GM18502 (cell line): Measurements from ENCODE around the gene SLF2.

Source experiments
- ATAC-seq: cut with Tn5 transposase; IDR thresholded peaks from one replicate; pipeline ENCODE4 v1.9.1; 2021; ENCODE audit warnings: mild to moderate bottlenecking; ENCODE audit not compliant: unreplicated experiment, poor library complexity

Gene SLF2

GRCh38 chr10:100896876-100897461, 15.8 kb upstream of the SLF2 start:
- no peak for ATAC-seq

DNA sequence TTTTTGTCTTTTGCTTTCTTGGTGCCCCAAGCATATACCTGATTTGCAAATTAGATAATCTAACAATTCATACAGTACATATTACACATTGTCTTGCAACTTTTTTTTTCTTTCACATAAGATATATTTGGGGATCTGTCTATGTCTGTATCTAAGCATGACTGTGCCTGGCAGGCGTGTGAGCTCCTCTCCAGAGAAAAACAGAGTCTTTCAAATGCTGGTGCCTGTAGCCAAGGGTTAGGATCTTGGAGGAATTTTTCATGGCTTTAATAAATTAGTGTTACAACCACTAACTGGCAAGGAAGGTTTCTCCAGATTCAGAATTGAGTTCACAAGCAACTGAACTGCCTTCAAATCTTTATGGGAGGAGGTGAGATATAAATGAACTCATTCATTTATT, 14.8 kb upstream of the SLF2 start:
- ATAC-seq: no peak

DNA sequence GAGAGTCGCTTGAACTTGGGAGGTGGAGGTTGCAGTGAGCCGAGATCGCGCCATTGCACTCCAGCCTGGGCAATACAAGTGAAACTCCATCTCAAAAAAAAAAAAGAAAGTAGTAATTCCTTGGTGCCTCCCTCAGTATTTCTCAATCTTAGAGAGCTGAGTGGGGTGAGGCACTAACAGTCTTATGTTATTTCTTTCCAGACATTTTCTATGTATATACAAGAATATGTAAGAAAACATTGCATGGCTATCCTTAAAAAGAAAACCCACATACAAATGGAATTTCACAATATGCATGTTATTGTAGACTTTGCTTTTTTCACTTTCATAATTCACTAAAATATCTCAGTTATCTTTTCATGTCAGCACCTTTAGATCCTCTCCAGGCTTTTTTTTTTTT, 13.6 kb upstream of the SLF2 start:
- ATAC-seq: no peak

DNA sequence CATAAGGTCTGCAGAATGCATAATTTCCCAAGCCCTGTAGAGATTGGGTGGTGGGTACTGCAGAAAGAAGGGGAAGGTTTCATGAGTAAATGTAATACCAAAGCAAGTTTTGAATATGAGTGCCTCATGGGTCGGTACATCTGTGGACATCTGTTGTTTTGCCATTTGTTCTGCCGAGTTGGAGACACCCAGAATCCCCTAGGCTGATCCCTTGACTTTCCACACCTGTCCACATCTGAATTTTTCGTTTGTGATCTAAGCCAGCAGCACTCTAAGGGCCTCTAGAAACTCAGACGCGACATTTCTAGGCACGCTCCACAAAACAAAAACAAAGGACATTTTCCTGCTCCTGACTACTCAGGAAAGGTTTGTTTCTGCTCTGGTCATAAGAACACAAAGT, 11.7 kb upstream of the SLF2 start:
- no peak for ATAC-seq

GRCh38 chr10:100902622-100903021, 10.1 kb upstream of the SLF2 start:
- ATAC-seq: no peak

- peak; percentile 38 for ATAC-seq
Observed at GRCh38 chr10:100904917-100905316, 7.8 kb upstream of the SLF2 start.

GRCh38 chr10:100907175-100907574, 5.6 kb upstream of the SLF2 start:
- ATAC-seq: no peak

- ATAC-seq: no peak
Observed at GRCh38 chr10:100907773-100908363, 4.9 kb upstream of the SLF2 start.

- ATAC-seq: no peak
Observed at GRCh38 chr10:100908378-100908777, 4.4 kb upstream of the SLF2 start.

- no peak for ATAC-seq
Observed at GRCh38 chr10:100909501-100910263, 3.1 kb upstream of the SLF2 start.

GRCh38 chr10:100911472-100911871, 1.3 kb upstream of the SLF2 start:
- no peak for ATAC-seq

DNA sequence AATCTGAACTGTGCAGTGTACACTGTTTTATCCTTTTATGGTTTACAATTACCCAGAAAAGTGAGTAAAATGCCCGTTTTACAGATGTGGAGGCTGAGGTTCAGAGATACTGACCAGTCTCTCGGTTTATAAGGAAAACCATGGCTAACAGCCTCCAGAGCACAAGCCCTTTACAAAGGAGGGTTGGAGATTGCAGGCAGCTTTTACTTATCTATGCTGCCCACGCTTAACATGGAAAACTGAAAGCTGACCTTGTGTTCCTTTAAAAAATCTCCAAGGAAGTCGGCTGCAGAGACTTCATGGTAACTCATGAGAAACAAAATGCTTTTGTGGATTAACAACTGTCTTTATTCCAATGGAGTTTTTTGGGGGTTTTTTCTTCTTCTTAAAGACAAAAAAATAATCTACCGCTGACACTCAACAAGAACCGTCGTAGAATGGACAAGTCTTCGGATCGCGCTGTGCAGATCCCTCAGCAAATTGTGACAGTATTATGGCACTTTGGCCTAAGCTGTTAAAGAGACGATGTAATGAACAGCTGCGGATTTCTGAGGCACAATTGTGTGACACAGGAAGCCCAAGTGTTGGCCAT, 654 bp upstream of the SLF2 start:
- ATAC-seq: no peak

GRCh38 chr10:100913470-100913865, 705 bp downstream of the SLF2 start:
- peak; percentile 4 for ATAC-seq

DNA sequence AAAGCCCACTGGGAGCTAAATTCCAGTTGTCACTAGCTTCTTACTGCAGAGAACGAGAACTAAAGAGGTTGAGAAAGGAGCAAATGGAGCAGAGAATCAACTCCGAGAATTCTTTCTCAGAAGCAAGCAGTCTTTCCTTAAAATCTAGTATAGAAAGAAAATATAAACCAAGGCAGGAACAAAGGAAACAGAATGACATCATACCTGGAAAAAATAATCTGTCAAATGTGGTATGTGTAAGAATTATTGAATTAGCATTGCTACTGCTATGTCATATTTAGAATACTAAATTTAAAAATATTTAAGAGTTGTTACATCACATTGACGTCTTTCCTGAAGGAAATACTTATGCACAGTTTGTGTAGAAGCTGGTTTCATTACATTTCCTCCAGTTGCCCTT, 4.3 kb downstream of the SLF2 start:
- no peak for ATAC-seq

- no peak for ATAC-seq
Observed at GRCh38 chr10:100923580-100923979, 10.8 kb downstream of the SLF2 start.

DNA sequence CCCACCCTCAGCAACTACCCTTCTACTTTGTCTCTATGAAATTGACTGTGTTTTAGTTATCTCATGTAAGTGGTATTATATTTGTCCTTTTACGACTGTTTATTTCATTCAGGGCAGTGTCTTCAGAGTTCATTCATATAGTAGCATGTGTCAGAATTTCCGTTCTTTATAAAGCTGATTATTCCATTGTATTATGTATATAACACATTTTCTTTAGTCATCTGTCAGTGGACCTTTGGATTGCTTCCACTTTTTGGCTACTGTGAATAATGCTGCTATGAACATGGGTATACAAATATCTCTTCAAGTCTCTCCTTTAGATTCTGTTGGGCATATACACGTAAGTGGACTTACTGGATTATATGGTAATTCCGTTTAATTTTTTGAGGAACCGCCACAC, 14.5 kb downstream of the SLF2 start:
- ATAC-seq: no peak

- no peak for ATAC-seq
Observed at GRCh38 chr10:100928039-100928438, 15.3 kb downstream of the SLF2 start.

DNA sequence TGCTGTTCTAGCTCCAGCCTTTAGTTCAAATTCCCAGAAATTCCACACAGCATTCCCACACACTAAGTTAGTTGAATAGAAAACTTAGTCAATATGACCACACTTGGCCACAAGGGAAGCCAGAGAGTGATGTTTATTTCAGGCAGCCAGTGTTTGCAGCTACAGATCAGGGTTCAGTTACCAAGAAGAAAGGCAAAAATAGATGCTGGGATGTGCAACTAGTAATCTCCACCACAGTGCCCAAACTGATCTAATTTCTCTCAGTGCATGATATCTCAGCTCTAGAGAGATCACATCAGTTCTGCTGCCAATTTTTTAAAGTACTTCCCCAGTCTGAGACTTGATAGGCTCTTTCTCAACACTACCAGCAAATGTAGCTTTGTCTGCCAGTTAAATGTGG, 17.6 kb downstream of the SLF2 start:
- ATAC-seq: no peak

- no peak for ATAC-seq
Observed at GRCh38 chr10:100934084-100934659, 21.4 kb downstream of the SLF2 start.

- ATAC-seq: no peak
Observed at GRCh38 chr10:100939763-100940344, 27.1 kb downstream of the SLF2 start.

GRCh38 chr10:100942229-100942628, 29.5 kb downstream of the SLF2 start:
- ATAC-seq: no peak
